ENCODE data around the gene ZNF225. TPM values are rescaled to one million over a fixed set of nuclear protein-coding genes. Genes with fewer than 3 reads are reported as not detected.
"Not testable (repeated sequence)": the region's sequence is repeated elsewhere in the genome, so short reads cannot be mapped to it uniquely, and the experiment has no call there.

ZNF225 gene
- total RNA-seq, 2 experiments from 2014 or later = 2.4 to 6.1 TPM

DNA sequence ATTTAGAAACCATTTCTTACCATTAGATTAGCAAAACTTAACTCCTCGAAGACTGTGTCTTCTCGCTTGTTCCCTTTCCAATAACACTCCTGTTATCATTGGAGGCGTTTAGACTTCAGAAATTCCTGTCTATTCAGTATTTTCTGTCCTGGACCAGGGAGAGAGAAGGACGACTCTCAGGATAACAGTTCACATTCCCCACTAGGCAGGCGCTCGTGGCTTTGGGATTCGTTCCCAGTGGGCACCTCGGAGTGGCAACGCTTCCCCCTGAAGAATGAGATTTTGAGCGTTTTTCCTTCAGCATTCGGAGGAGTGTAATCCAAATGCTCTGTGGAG lies 429 bp upstream of the ZNF225 start:
- H4K20me1 ChIP-seq (ENCODE audit: insufficient read depth, low read length) = no peaks in the 10 kb centered on the region
- BruUV-seq (replicated peaks) = no TSS peak
- ChIA-PET POLR2A (no interaction called here), CTCF (ENCODE audit: unreplicated experiment) (no interaction called here)
- TF ChIP-seq EZH2phosphoT487 (IDR thresholded peaks at IDR 0.05; ENCODE audit: borderline replicate concordance, low read depth, low read length) = no peak
- TF ChIP-seq, protein P1, sequence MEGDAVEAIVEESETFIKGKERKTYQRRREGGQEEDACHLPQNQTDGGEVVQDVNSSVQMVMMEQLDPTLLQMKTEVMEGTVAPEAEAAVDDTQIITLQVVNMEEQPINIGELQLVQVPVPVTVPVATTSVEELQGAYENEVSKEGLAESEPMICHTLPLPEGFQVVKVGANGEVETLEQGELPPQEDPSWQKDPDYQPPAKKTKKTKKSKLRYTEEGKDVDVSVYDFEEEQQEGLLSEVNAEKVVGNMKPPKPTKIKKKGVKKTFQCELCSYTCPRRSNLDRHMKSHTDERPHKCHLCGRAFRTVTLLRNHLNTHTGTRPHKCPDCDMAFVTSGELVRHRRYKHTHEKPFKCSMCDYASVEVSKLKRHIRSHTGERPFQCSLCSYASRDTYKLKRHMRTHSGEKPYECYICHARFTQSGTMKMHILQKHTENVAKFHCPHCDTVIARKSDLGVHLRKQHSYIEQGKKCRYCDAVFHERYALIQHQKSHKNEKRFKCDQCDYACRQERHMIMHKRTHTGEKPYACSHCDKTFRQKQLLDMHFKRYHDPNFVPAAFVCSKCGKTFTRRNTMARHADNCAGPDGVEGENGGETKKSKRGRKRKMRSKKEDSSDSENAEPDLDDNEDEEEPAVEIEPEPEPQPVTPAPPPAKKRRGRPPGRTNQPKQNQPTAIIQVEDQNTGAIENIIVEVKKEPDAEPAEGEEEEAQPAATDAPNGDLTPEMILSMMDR (conservative IDR thresholded peaks at IDR 0.05; ENCODE audit: low read length) = no peak
- no peak overlapping the region for H3K27ac ChIP-seq (ENCODE audit: low read depth, low read length, poor library complexity, severe bottlenecking)
- H2AFZ ChIP-seq (ENCODE audit: low read length) = peak overlapping the region; percentile 100
- peak overlapping the region; percentile 83 for H3K4me3 ChIP-seq (ENCODE audit: low read depth, low read length, poor library complexity, severe bottlenecking)
- DNase-seq (ENCODE audit: low spot score) = peak; percentile 1
- peak overlapping the region; percentile 99 for H3K4me2 ChIP-seq (ENCODE audit: low read length)
- no peaks in the 10 kb centered on the region for H3K9me2 ChIP-seq (ENCODE audit: insufficient read depth, low read length)
- H3K4me1 ChIP-seq (ENCODE audit: insufficient read depth, low read length, poor library complexity, severe bottlenecking) = peaks cover 16% of the 10 kb centered on the region
- no peaks in the 10 kb centered on the region for H3K9me3 ChIP-seq (ENCODE audit: low read length)
- intact Hi-C loops (cut with micrococcal nuclease; ENCODE audit: unreplicated experiment) = loop anchor here (1.0 to 2.0 kb wide), 4 partner anchors 18 to 193 kb away; partner anchors contain the start of genes ZNF224, ZNF227, ZNF230 and ZNF235
- peaks cover 18% of the 10 kb centered on the region for H3K36me3 ChIP-seq (ENCODE audit: insufficient read depth, low read length)
- no peaks in the 10 kb centered on the region for H3K79me2 ChIP-seq (ENCODE audit: insufficient read depth, low read depth, low read length)

- peak overlapping the region; percentile 83 for H3K4me3 ChIP-seq (ENCODE audit: low read depth, low read length, poor library complexity, severe bottlenecking)
- peaks cover 16% of the 10 kb centered on the region for H3K4me1 ChIP-seq (ENCODE audit: insufficient read depth, low read length, poor library complexity, severe bottlenecking)
- no peak overlapping the region for H3K27ac ChIP-seq (ENCODE audit: low read depth, low read length, poor library complexity, severe bottlenecking)
- no peaks in the 10 kb centered on the region for H4K20me1 ChIP-seq (ENCODE audit: insufficient read depth, low read length)
- intact Hi-C loops (cut with micrococcal nuclease; ENCODE audit: unreplicated experiment) = loop anchor here (1.0 to 2.0 kb wide), 4 partner anchors 20 to 191 kb away; partner anchors contain the start of genes ZNF224, ZNF227, ZNF230 and ZNF235
- H3K79me2 ChIP-seq (ENCODE audit: insufficient read depth, low read depth, low read length) = no peaks in the 10 kb centered on the region
- no peaks in the 10 kb centered on the region for H3K9me3 ChIP-seq (ENCODE audit: low read length)
- H3K36me3 ChIP-seq (ENCODE audit: insufficient read depth, low read length) = peaks cover 26% of the 10 kb centered on the region
- BruUV-seq (replicated peaks) = TSS peak; percentile 61
- CTCF ChIA-PET (ENCODE audit: unreplicated experiment) = no interaction called here
- H3K4me2 ChIP-seq (ENCODE audit: low read length) = peak overlapping the region; percentile 99
- no peak for TF ChIP-seq EZH2phosphoT487 (IDR thresholded peaks at IDR 0.05; ENCODE audit: borderline replicate concordance, low read depth, low read length)
- TF ChIP-seq, protein P1 (conservative IDR thresholded peaks at IDR 0.05; ENCODE audit: low read length) = no peak
- H2AFZ ChIP-seq (ENCODE audit: low read length) = peak overlapping the region; percentile 100
- no peaks in the 10 kb centered on the region for H3K9me2 ChIP-seq (ENCODE audit: insufficient read depth, low read length)
- POLR2A ChIA-PET = no interaction called here
- no peak for DNase-seq (ENCODE audit: low spot score)
Observed at GRCh38 chr19:44113784-44114390, 688 bp downstream of the ZNF225 start.

DNA sequence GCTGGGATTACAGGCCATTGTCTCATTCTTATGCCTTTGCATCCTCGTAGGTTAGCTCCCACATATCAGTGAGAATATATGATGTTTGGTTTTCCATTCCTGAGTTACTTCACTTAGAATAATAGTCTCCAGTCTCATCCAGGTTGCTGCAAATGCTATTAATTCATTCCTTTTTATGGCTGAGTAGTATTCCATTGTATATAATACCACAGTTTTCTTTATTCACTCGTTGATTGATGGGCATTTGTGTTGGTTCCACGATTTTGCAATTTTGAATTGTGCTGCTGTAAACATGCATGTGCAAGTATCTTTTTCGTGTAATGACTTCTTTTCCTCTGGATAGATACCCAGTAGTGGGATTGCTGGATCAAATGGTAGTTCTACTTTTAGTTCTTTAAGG lies 8.0 kb downstream of the ZNF225 start:
- BruUV-seq (replicated peaks); H4K20me1 ChIP-seq (ENCODE audit: insufficient read depth, low read length); H3K4me1 ChIP-seq (ENCODE audit: insufficient read depth, low read length, poor library complexity, severe bottlenecking); H3K27ac ChIP-seq (ENCODE audit: low read depth, low read length, poor library complexity, severe bottlenecking); CTCF ChIA-PET (ENCODE audit: unreplicated experiment); H2AFZ ChIP-seq (ENCODE audit: low read length); H3K4me2 ChIP-seq (ENCODE audit: low read length); H3K9me3 ChIP-seq (ENCODE audit: low read length); POLR2A ChIA-PET; H3K79me2 ChIP-seq (ENCODE audit: insufficient read depth, low read depth, low read length); DNase-seq (ENCODE audit: low spot score); H3K4me3 ChIP-seq (ENCODE audit: low read depth, low read length, poor library complexity, severe bottlenecking); H3K9me2 ChIP-seq (ENCODE audit: insufficient read depth, low read length); intact Hi-C loops (cut with micrococcal nuclease; ENCODE audit: unreplicated experiment): not testable (repeated sequence)
- H3K36me3 ChIP-seq (ENCODE audit: insufficient read depth, low read length) = peaks cover 47% of the 10 kb centered on the region
